Loucy (cell line): Measurements from ENCODE around the gene CIBAR2.

Source experiments
- H2AFZ ChIP-seq: fragments of 200-600 bp; sonication (generic); 2 replicates; pipeline ENCODE4 v1.6.0; 2016; ENCODE audit warnings: antibody characterized with exemption, mild to moderate bottlenecking, low read length, moderate library complexity
- H3F3A ChIP-seq: fragments of 200-600 bp; 2 replicates; pipeline ENCODE4 v1.6.0; 2016; ENCODE audit warnings: antibody characterized with exemption, low read depth, mild to moderate bottlenecking
- H3K27me3 ChIP-seq: fragments of 200-600 bp; sonication (generic); 2 replicates; pipeline ENCODE4 v1.6.1; 2014; ENCODE audit warnings: low read length, mild to moderate bottlenecking; ENCODE audit not compliant: insufficient read depth, poor library complexity, severe bottlenecking
- H3K36me3 ChIP-seq: fragments of 200-600 bp; sonication (generic); 2 replicates; pipeline ENCODE4 v1.6.1; 2016; ENCODE audit warnings: low read length; ENCODE audit not compliant: insufficient read depth
- H3K4me1 ChIP-seq: fragments of 200-600 bp; sonication (generic); 2 replicates; pipeline ENCODE4 v1.5.1; 2014; ENCODE audit warnings: low read length, mild to moderate bottlenecking; ENCODE audit not compliant: insufficient read depth, poor library complexity, severe bottlenecking
- H3K4me2 ChIP-seq: fragments of 200-600 bp; sonication (generic); 2 replicates; pipeline ENCODE4 v1.6.0; 2014; ENCODE audit warnings: antibody characterized with exemption, low read length, low read depth, mild to moderate bottlenecking; ENCODE audit not compliant: poor library complexity, severe bottlenecking
- H3K4me3 ChIP-seq: fragments of 200-600 bp; sonication (generic); 2 replicates; pipeline ENCODE4 v1.5.1; 2014; ENCODE audit warnings: low read length, mild to moderate bottlenecking, mixed read lengths; ENCODE audit not compliant: poor library complexity, severe bottlenecking
- H3K79me2 ChIP-seq: fragments of 200-600 bp; sonication (generic); 2 replicates; pipeline ENCODE4 v1.6.1; 2014; ENCODE audit warnings: low read length; ENCODE audit not compliant: insufficient read depth
- H3K9ac ChIP-seq: fragments of 200-600 bp; sonication (generic); 2 replicates; pipeline ENCODE4 v1.6.0; 2014; ENCODE audit warnings: mild to moderate bottlenecking, low read depth, low read length, moderate library complexity; ENCODE audit not compliant: poor library complexity, severe bottlenecking
- H3K9me2 ChIP-seq: fragments of 200-600 bp; sonication (generic); replicated peaks from 2 replicates; pipeline ENCODE4 v1.6.1; 2016; ENCODE audit warnings: low read depth, low read length, mixed read lengths
- H3K9me3 ChIP-seq: fragments of 200-600 bp; sonication (generic); 2 replicates; pipeline ENCODE4 v1.6.1; 2014; ENCODE audit warnings: mild to moderate bottlenecking, antibody characterized with exemption, low read length, low read depth; ENCODE audit not compliant: insufficient read depth
- H4K20me1 ChIP-seq: fragments of 200-600 bp; sonication (generic); 2 replicates; pipeline ENCODE4 v1.6.0; 2014; ENCODE audit warnings: antibody characterized with exemption, low read length, mild to moderate bottlenecking; ENCODE audit not compliant: insufficient read depth, poor library complexity, severe bottlenecking
- CTCF ChIP-seq: fragments of 200-600 bp; sonication (generic); conservative IDR thresholded peaks from 2 replicates; pipeline ENCODE4 v1.5.1; 2014; ENCODE audit warnings: mild to moderate bottlenecking, antibody characterized with exemption, low read length
- EZH2phosphoT487 ChIP-seq: fragments of 200-600 bp; IDR thresholded peaks from 2 replicates; pipeline ENCODE4 v1.6.1; 2018; ENCODE audit warnings: antibody characterized with exemption, mild to moderate bottlenecking, moderate library complexity, borderline replicate concordance

Gene CIBAR2

GRCh38 chr16:85150331-85150940 is 38.2 kb upstream of the CIBAR2 start:
- H3K36me3 ChIP-seq, result no peaks in the 10 kb centered on the region
- H3K9ac ChIP-seq, result no peak overlapping the region
- H3K27me3 ChIP-seq, result no peaks in the 10 kb centered on the region
- TF ChIP-seq EZH2phosphoT487 (no peak), CTCF (no peak)
- no peaks in the 10 kb centered on the region for H3K9me3 ChIP-seq
- H3K9me2 ChIP-seq, result no peaks in the 10 kb centered on the region
- H3K4me2 ChIP-seq, result no peak overlapping the region
- H3F3A ChIP-seq, result no peaks in the 10 kb centered on the region
- H3K4me1 ChIP-seq, result no peaks in the 10 kb centered on the region
- H3K79me2 ChIP-seq, result no peaks in the 10 kb centered on the region
- no peak overlapping the region for H3K4me3 ChIP-seq
- no peak overlapping the region for H2AFZ ChIP-seq
- no peaks in the 10 kb centered on the region for H4K20me1 ChIP-seq

DNA sequence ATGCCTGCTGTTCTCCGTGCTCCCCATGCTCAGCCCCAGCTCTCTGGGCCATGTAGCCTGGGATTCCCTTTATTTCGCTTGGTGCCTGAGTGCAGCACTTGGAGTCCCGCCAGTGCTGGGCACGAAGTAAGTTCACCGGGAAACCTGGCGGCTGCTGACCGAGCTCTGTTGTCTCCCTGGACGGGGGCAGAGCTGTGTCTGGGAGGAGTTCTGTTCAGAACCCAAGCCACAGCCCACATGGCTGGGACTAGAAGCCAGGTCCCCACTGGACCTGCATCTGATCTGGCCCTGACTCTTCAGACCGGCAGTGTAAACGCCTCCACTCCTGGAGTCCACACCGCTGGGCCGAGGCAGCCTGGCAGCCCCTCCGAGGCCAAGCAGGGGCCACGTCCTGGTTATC is 37.5 kb upstream of the CIBAR2 start:
- H2AFZ ChIP-seq, result no peak overlapping the region
- no peaks in the 10 kb centered on the region for H3K9me3 ChIP-seq
- no peaks in the 10 kb centered on the region for H3K36me3 ChIP-seq
- H3F3A ChIP-seq, result no peaks in the 10 kb centered on the region
- no peak overlapping the region for H3K9ac ChIP-seq
- TF ChIP-seq EZH2phosphoT487, result no peak
- TF ChIP-seq CTCF, result no peak
- H3K4me3 ChIP-seq, result no peak overlapping the region
- no peaks in the 10 kb centered on the region for H3K4me1 ChIP-seq
- H3K4me2 ChIP-seq, result no peak overlapping the region
- no peaks in the 10 kb centered on the region for H3K79me2 ChIP-seq
- H4K20me1 ChIP-seq, result no peaks in the 10 kb centered on the region
- no peaks in the 10 kb centered on the region for H3K27me3 ChIP-seq
- no peaks in the 10 kb centered on the region for H3K9me2 ChIP-seq

DNA sequence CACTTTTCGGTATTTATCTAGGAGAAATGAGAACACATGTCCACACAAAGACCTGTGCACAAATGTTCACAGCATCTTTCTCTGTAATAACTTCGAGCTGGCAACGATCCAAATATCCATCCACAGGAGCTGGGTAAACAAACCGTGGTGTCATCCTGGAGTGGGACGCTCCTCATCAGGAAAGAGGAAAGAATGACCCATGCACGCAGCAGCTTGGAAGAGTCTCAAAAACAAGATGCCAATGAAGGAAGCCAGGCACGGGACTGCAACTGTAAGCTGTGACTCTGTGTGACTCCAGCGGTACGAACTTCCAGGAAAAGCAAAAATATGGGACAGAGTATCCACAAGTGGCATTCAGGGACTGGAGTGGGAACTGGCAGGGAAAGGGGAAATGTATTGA is 36.7 kb upstream of the CIBAR2 start:
- TF ChIP-seq CTCF (no peak), EZH2phosphoT487 (no peak)
- Histone ChIP-seq H3K9ac (no peak overlapping the region), H3K36me3 (no peaks in the 10 kb centered on the region), H3K27me3 (no peaks in the 10 kb centered on the region), H2AFZ (no peak overlapping the region), H3K4me3 (no peak overlapping the region), H4K20me1 (no peaks in the 10 kb centered on the region), H3K79me2 (no peaks in the 10 kb centered on the region), H3K4me2 (no peak overlapping the region), H3K4me1 (no peaks in the 10 kb centered on the region), H3K9me2 (no peaks in the 10 kb centered on the region), H3K9me3 (no peaks in the 10 kb centered on the region), H3F3A (no peaks in the 10 kb centered on the region)
